Measurements from ENCODE around the gene ARPC1B.

ARPC1B gene

GRCh38 chr7:99418260-99418659, 43.7 kb downstream of the ARPC1B start:
- Mint-ChIP-seq H3K27ac (no peak overlapping the region), H3K4me1 (no peaks in the 10 kb centered on the region), H3K27me3 (ENCODE audit: low read depth) (no peaks in the 10 kb centered on the region), H3K4me3 (no peak overlapping the region), H3K9me3 (no peaks in the 10 kb centered on the region), H3K36me3 (ENCODE audit: low read depth) (peaks cover 70% of the 10 kb centered on the region)
- no peak for TF ChIP-seq CTCF (IDR thresholded peaks at IDR 0.05; ENCODE audit: unreplicated experiment in 3 of 3)

- H3K27ac Mint-ChIP-seq, result no peak overlapping the region
- H3K27me3 Mint-ChIP-seq (ENCODE audit: low read depth), result no peaks in the 10 kb centered on the region
- TF ChIP-seq CTCF (IDR thresholded peaks at IDR 0.05; ENCODE audit: unreplicated experiment in 3 of 3), result no peak
- H3K4me3 Mint-ChIP-seq, result no peak overlapping the region
- no peaks in the 10 kb centered on the region for H3K4me1 Mint-ChIP-seq
- no peaks in the 10 kb centered on the region for H3K9me3 Mint-ChIP-seq
- H3K36me3 Mint-ChIP-seq (ENCODE audit: low read depth), result peaks cover 65% of the 10 kb centered on the region
These were observed 44.9 kb downstream of the ARPC1B start for GRCh38 chr7:99419323-99420021.

GRCh38 chr7:99420213-99420612, 45.7 kb downstream of the ARPC1B start:
- Mint-ChIP-seq H3K36me3 (ENCODE audit: low read depth) (peaks cover 58% of the 10 kb centered on the region), H3K9me3 (no peaks in the 10 kb centered on the region), H3K4me3 (no peak overlapping the region), H3K4me1 (no peaks in the 10 kb centered on the region), H3K27ac (no peak overlapping the region), H3K27me3 (ENCODE audit: low read depth) (no peaks in the 10 kb centered on the region)
- TF ChIP-seq CTCF (IDR thresholded peaks at IDR 0.05; ENCODE audit: unreplicated experiment in 3 of 3), result no peak

GRCh38 chr7:99420986-99421385, 46.5 kb downstream of the ARPC1B start:
- H3K4me3 Mint-ChIP-seq, result no peak overlapping the region
- no peak overlapping the region for H3K27ac Mint-ChIP-seq
- no peaks in the 10 kb centered on the region for H3K4me1 Mint-ChIP-seq
- no peaks in the 10 kb centered on the region for H3K9me3 Mint-ChIP-seq
- TF ChIP-seq CTCF (IDR thresholded peaks at IDR 0.05; ENCODE audit: unreplicated experiment in 3 of 3), result no peak
- H3K27me3 Mint-ChIP-seq (ENCODE audit: low read depth), result no peaks in the 10 kb centered on the region
- peaks cover 57% of the 10 kb centered on the region for H3K36me3 Mint-ChIP-seq (ENCODE audit: low read depth)

- Mint-ChIP-seq H3K4me1 (no peaks in the 10 kb centered on the region), H3K9me3 (no peaks in the 10 kb centered on the region), H3K36me3 (ENCODE audit: low read depth) (peaks cover 51% of the 10 kb centered on the region), H3K27ac (no peak overlapping the region), H3K4me3 (no peak overlapping the region), H3K27me3 (ENCODE audit: low read depth) (no peaks in the 10 kb centered on the region)
- no peak for TF ChIP-seq CTCF (IDR thresholded peaks at IDR 0.05; ENCODE audit: unreplicated experiment in 3 of 3)
These were observed 47.7 kb downstream of the ARPC1B start for GRCh38 chr7:99422186-99422585.

- H3K4me3 Mint-ChIP-seq, result no peak overlapping the region
- H3K4me1 Mint-ChIP-seq, result no peaks in the 10 kb centered on the region
- no peak for TF ChIP-seq CTCF (IDR thresholded peaks at IDR 0.05; ENCODE audit: unreplicated experiment in 3 of 3)
- no peaks in the 10 kb centered on the region for H3K9me3 Mint-ChIP-seq
- no peak overlapping the region for H3K27ac Mint-ChIP-seq
- H3K27me3 Mint-ChIP-seq (ENCODE audit: low read depth), result no peaks in the 10 kb centered on the region
- peaks cover 46% of the 10 kb centered on the region for H3K36me3 Mint-ChIP-seq (ENCODE audit: low read depth)
These were observed 48.1 kb downstream of the ARPC1B start for GRCh38 chr7:99422625-99423024.
